HepG2 (cell line): ENCODE data around the gene TRIM2. TPM values are rescaled to one million over a fixed set of nuclear protein-coding genes. Genes with fewer than 3 reads are reported as not detected.
A peak's percentile ranks its signal among the peaks of the same experiment; 100 is the strongest.

Experiments used
- AKNA ChIP-seq: sonication (generic); formaldehyde crosslinking; IDR thresholded peaks from 2 replicates; pipeline ENCODE4 v1.4.0; 2020; ENCODE audit warnings: missing genetic modification reagents, borderline replicate concordance
- ARID3A ChIP-seq: IDR thresholded peaks from 2 replicates; pipeline ENCODE4 v1.6.1; 2012; ENCODE audit warnings: low read depth, low read length, improper control_type of control experiment
- FOXA1 ChIP-seq, 2 experiments: fragments of 450-650 bp in 1 of 2; sonication (generic) in 1 of 2; formaldehyde crosslinking in 1 of 2; IDR thresholded peaks; 2 replicates each; pipeline versions ENCODE4 v1.4.0 to v1.6.1; 2016 to 2020; ENCODE audit warnings: missing genetic modification reagents in 1 of 2
- GFI1 ChIP-seq: sonication (generic); formaldehyde crosslinking; IDR thresholded peaks from 2 replicates; pipeline ENCODE4 v1.5.0; 2020; ENCODE audit warnings: missing genetic modification reagents, mild to moderate bottlenecking, borderline replicate concordance
- HINFP ChIP-seq: sonication (generic); formaldehyde crosslinking; IDR thresholded peaks from 2 replicates; pipeline ENCODE4 v1.4.0; 2020; ENCODE audit warnings: low read depth, mild to moderate bottlenecking, missing genetic modification reagents
- HMG20A ChIP-seq: IDR thresholded peaks from 2 replicates; pipeline ENCODE4 v1.6.1; 2016; ENCODE audit warnings: borderline replicate concordance
- POLR2A ChIP-seq, 2 experiments: IDR thresholded peaks; 2 replicates each; pipeline ENCODE4 v1.6.1; 2011; ENCODE audit warnings: low read depth in 2 of 2, low read length in 2 of 2, mild to moderate bottlenecking in 1 of 2, moderate library complexity in 1 of 2; ENCODE audit not compliant: insufficient read depth in 1 of 2
- POLR2G ChIP-seq: fragments of 200-400 bp; formaldehyde crosslinking; IDR thresholded peaks from 2 replicates; pipeline ENCODE4 v1.6.1; 2018; ENCODE audit warnings: mild to moderate bottlenecking, low read depth, low read length, moderate library complexity
- ZEB1 ChIP-seq: IDR thresholded peaks from 2 replicates; pipeline ENCODE4 v1.6.1; 2012; ENCODE audit warnings: mild to moderate bottlenecking, low read depth, inconsistent platforms; ENCODE audit not compliant: insufficient replicate concordance
- ZFX ChIP-seq: sonication (generic); formaldehyde crosslinking; IDR thresholded peaks from 2 replicates; pipeline ENCODE4 v1.4.0; 2020; ENCODE audit warnings: mild to moderate bottlenecking, low read depth, missing genetic modification reagents, moderate library complexity
- ZHX2 ChIP-seq, 2 experiments: sonication (generic) in 1 of 2; formaldehyde crosslinking in 1 of 2; IDR thresholded peaks; 2 replicates each; pipeline versions ENCODE4 v1.6.1 to v1.9.0; 2014 to 2022; ENCODE audit warnings: antibody characterized with exemption in 1 of 2, borderline replicate concordance in 1 of 2, inconsistent platforms in 1 of 2, low read depth in 1 of 2, missing genetic modification reagents in 1 of 2
- ZNF546 ChIP-seq: sonication (generic); formaldehyde crosslinking; conservative IDR thresholded peaks from 2 replicates; pipeline ENCODE4 v1.8.1; 2023; ENCODE audit warnings: mild to moderate bottlenecking, missing genetic modification reagents
- ZNF639 ChIP-seq: conservative IDR thresholded peaks from 2 replicates; pipeline ENCODE4 v1.6.1; 2018; ENCODE audit warnings: missing genetic modification reagents
- polyA plus RNA-seq, 8 experiments: library from polyadenylated mRNA; depleted of rRNA in 3 of 8; stranded (reverse) in 7 of 8; unstranded in 1 of 8; fragments of >200 nt; fragmentation: Illumina TruSeq in 4 of 8; extraction: Trizol in 4 of 8; gene quantifications; 2 replicates each; pipeline versions ENCODE4 v1.2.1 to v1.2.3, GENCODE V29; 2011 to 2016; ENCODE audit warnings: low read depth in 4 of 8, missing spikeins in 1 of 8, mixed read lengths in 1 of 8; ENCODE audit not compliant: insufficient read depth in 1 of 8
- total RNA-seq, 5 experiments: library from RNA; depleted of rRNA; stranded (reverse); fragments of >200 nt; fragmentation: Illumina TruSeq; extraction: Trizol; gene quantifications; 2 replicates each; pipeline ENCODE4 v1.2.3, GENCODE V29; 2016; ENCODE audit warnings: low read depth in 1 of 5

The TRIM2 gene
- total and polyA plus RNA-seq, 2 of the 13 experiments (the other 11 are each of a cell fraction or from before 2014, with no cell fraction given), result 2.1 to 4.2 TPM

GRCh38 chr4:153204247-153204671 lies at the start of gene TRIM2 (continued):
- TF ChIP-seq FOXA1 (IDR thresholded peaks at IDR 0.05), result no peak
- TF ChIP-seq FOXA1 (CRISPR knock-in tag; IDR thresholded peaks at IDR 0.05), result peak; percentile 55
- TF ChIP-seq ZNF639 (CRISPR knock-in tag), result no peak
- TF ChIP-seq ARID3A, result 0 out of 2 replicates have a peak, but pooled peaks have one; percentile 13
- peak; percentile 58 for TF ChIP-seq POLR2G
- peak; percentile 59 for TF ChIP-seq ZEB1
- peak in 1 of 2 experiments; percentile 33; a peak in 1 of 4 replicates for TF ChIP-seq POLR2A (IDR thresholded peaks at IDR 0.05; ENCODE audit: insufficient read depth in 1 of 2, low read depth in 2 of 2, low read length in 2 of 2)
- no peak for TF ChIP-seq ZHX2 (IDR thresholded peaks at IDR 0.05; ENCODE audit: low read depth)
- no peak for TF ChIP-seq ZHX2 (CRISPR knock-in tag; IDR thresholded peaks at IDR 0.05; ENCODE audit: borderline replicate concordance)
- no peak for TF ChIP-seq HINFP (CRISPR knock-in tag)
- no peak for TF ChIP-seq AKNA (CRISPR knock-in tag)
- TF ChIP-seq ZNF546 (CRISPR knock-in tag), result no peak
- peak; percentile 11; the same call in 1 of the 2 replicates for TF ChIP-seq HMG20A (CRISPR knock-in tag)
- TF ChIP-seq ZFX (CRISPR knock-in tag), result peak; percentile 33; the same call in 1 of the 2 replicates
- 0 out of 2 replicates have a peak, but pooled peaks have one; percentile 27 for TF ChIP-seq GFI1 (CRISPR knock-in tag)
